ENCODE results near the gene ATP9B. TPM values are rescaled to one million over a fixed set of nuclear protein-coding genes. Genes with fewer than 3 reads are reported as not detected.

Gene ATP9B
- total and polyA plus RNA-seq, 10 donors = 7.5 to 58.4 (median 42.7) TPM

DNA sequence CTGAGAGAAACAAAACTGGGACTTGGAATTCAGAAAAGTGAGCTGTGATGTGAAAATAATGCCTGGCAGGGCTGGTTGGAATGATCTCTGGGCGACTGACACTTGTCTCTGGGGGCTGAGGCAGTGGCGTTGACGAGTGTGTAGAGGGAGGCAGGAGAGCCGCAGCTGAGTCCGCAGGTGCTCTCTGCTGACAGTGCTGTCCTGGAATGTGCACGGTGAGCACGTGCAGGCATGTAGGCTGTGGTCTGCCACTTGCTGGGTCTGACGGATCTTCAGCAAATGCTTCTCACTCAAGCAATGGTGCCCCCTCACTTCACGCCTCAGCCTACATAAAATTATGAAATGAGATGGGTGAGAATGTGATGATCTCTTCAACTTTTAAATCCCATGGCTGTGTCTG, 38.5 kb upstream of the ATP9B start:
- TF ChIP-seq POLR2A (IDR thresholded peaks at IDR 0.05) = no peak
- TF ChIP-seq, protein P1, sequence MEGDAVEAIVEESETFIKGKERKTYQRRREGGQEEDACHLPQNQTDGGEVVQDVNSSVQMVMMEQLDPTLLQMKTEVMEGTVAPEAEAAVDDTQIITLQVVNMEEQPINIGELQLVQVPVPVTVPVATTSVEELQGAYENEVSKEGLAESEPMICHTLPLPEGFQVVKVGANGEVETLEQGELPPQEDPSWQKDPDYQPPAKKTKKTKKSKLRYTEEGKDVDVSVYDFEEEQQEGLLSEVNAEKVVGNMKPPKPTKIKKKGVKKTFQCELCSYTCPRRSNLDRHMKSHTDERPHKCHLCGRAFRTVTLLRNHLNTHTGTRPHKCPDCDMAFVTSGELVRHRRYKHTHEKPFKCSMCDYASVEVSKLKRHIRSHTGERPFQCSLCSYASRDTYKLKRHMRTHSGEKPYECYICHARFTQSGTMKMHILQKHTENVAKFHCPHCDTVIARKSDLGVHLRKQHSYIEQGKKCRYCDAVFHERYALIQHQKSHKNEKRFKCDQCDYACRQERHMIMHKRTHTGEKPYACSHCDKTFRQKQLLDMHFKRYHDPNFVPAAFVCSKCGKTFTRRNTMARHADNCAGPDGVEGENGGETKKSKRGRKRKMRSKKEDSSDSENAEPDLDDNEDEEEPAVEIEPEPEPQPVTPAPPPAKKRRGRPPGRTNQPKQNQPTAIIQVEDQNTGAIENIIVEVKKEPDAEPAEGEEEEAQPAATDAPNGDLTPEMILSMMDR (IDR thresholded peaks at IDR 0.05 in 8 of 11, conservative IDR thresholded peaks at IDR 0.05 in 3 of 11) = no peak
- no peak for TF ChIP-seq POLR2AphosphoS5 (IDR thresholded peaks at IDR 0.05)
- no peak for DNase-seq
- no peaks in the 10 kb centered on the region for H3K36me3 ChIP-seq
- H3K27me3 ChIP-seq (replicated peaks in 1 of 7) = no peaks in the 10 kb centered on the region
- intact Hi-C loops (cut with DNase I; ENCODE audit: low total_unique reads) = no loop called here
- no peak overlapping the region for H3K4me3 ChIP-seq
- no peaks in the 10 kb centered on the region for H3K4me1 ChIP-seq
- H3K27ac ChIP-seq = no peak overlapping the region
- H3K9me3 ChIP-seq = peaks cover 0 to 46% (median 30%) of the 10 kb centered on the region in 8 donors
- 82 to 92% (median 89%) methylated on average over 9 of the region's 9 CpGs for WGBS, 5 donors

DNA sequence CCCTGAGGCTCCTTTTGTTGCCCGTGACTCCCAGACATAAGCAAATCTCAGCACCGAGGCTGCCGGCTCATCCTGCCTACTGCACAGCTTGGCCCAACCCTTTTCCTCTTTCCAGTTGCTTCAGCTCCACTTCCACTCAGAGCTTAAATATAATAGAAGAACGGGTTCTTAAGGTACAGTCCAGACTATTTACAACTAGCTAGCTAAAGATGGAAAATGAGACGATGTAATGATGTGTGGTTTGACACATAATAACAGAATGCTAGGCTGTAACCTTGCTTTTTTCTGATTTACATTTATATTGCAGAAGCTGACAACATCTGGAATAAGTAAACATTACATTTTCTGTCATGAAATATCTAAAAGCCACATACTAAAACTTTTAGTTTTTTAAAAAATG, 26.9 kb upstream of the ATP9B start:
- H3K9me3 ChIP-seq = peaks cover 0 to 4% (median 0%) of the 10 kb centered on the region in 8 donors
- H3K36me3 ChIP-seq = no peaks in the 10 kb centered on the region
- no peak for DNase-seq
- no peaks in the 10 kb centered on the region for H3K4me1 ChIP-seq
- TF ChIP-seq POLR2AphosphoS5 (IDR thresholded peaks at IDR 0.05) (no peak), POLR2A (IDR thresholded peaks at IDR 0.05) (no peak)
- TF ChIP-seq, protein P1 (IDR thresholded peaks at IDR 0.05 in 8 of 11, conservative IDR thresholded peaks at IDR 0.05 in 3 of 11) = no peak
- WGBS, 5 donors = 60 to 72% (median 69%) methylated on average over 5 of the region's 5 CpGs
- H3K4me3 ChIP-seq = no peak overlapping the region
- H3K27me3 ChIP-seq (replicated peaks in 1 of 7) = peaks cover 0 to 33% (median 0%) of the 10 kb centered on the region in 7 donors
- no peak overlapping the region for H3K27ac ChIP-seq
- intact Hi-C loops (cut with DNase I; ENCODE audit: low total_unique reads) = no loop called here

DNA sequence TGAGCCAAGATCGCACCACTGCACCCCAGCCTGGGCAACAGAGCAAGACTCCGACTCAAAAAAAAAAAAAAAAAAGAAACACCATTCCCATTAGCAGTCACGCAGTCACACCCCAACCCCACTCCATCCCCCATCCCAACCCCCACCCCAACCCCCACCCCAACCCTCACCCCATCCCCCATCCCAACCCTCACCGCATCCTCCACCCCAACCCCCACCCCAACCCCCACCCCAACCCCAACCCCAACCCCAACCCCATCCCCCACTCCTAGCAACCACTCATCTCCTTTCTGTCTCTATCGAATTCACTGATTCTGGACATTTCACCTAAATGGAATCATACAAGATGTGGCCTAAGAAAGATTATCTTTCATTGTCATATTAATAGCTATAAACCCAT, 25.9 kb upstream of the ATP9B start:
- peaks cover 0 to 33% (median 0%) of the 10 kb centered on the region in 7 donors for H3K27me3 ChIP-seq (replicated peaks in 1 of 7)
- intact Hi-C loops (cut with DNase I; ENCODE audit: low total_unique reads) = no loop called here
- DNase-seq = no peak
- TF ChIP-seq POLR2AphosphoS5 (IDR thresholded peaks at IDR 0.05) = no peak
- TF ChIP-seq POLR2A (IDR thresholded peaks at IDR 0.05) = no peak
- TF ChIP-seq, protein P1 (IDR thresholded peaks at IDR 0.05 in 8 of 11, conservative IDR thresholded peaks at IDR 0.05 in 3 of 11) = no peak
- no peak overlapping the region for H3K27ac ChIP-seq
- H3K36me3 ChIP-seq = no peaks in the 10 kb centered on the region
- WGBS, 5 donors = 76 to 97% (median 88%) methylated on average over 3 to 5 of the region's 5 CpGs
- no peak overlapping the region for H3K4me3 ChIP-seq
- no peaks in the 10 kb centered on the region for H3K9me3 ChIP-seq
- H3K4me1 ChIP-seq = no peaks in the 10 kb centered on the region

DNA sequence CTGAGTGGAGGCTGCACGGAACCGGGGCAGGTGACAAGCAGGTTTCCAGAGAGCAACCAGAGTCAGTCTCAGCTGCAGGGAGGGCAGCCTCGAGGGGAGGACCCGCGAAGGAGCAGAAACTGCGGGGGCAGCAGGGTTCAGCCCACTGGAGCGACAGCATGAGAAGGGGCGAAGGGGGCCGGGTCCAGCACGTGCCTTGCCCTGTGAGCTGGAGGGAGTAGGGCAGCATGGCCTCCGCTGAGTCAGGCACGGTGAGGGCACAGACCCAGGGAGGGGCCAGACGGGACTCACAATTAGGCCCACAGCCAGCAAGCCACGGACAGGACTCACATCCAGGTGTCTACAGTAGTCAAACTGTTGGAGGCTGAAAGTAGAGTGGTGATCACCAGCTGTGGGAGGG, 22.7 kb upstream of the ATP9B start:
- no peaks in the 10 kb centered on the region for H3K36me3 ChIP-seq
- intact Hi-C loops (cut with DNase I; ENCODE audit: low total_unique reads) = no loop called here
- H3K4me3 ChIP-seq = no peak overlapping the region
- no peaks in the 10 kb centered on the region for H3K4me1 ChIP-seq
- TF ChIP-seq, protein P1 (IDR thresholded peaks at IDR 0.05 in 8 of 11, conservative IDR thresholded peaks at IDR 0.05 in 3 of 11) = no peak
- TF ChIP-seq POLR2A (IDR thresholded peaks at IDR 0.05) (no peak), POLR2AphosphoS5 (IDR thresholded peaks at IDR 0.05) (no peak)
- H3K9me3 ChIP-seq = no peaks in the 10 kb centered on the region
- no peak overlapping the region for H3K27ac ChIP-seq
- WGBS, 5 donors = 64 to 81% (median 68%) methylated on average over 14 of the region's 14 CpGs
- DNase-seq = no peak
- peaks cover 0 to 18% (median 0%) of the 10 kb centered on the region in 7 donors for H3K27me3 ChIP-seq (replicated peaks in 1 of 7)

All from spleen (tissue), 11 donors.